SU-DHL-6 (cell line): Measurements from ENCODE around the gene MUC5B.

Experiments
- CTCF ChIP-seq: fragments of 200-600 bp; sonication (generic); IDR thresholded peaks from one replicate; pipeline ENCODE4 v1.5.1; 2017; ENCODE audit warnings: antibody characterized with exemption, mild to moderate bottlenecking, low read length, moderate library complexity; ENCODE audit not compliant: insufficient read depth, poor library complexity, severe bottlenecking
- EZH2phosphoT487 ChIP-seq: fragments of 200-600 bp; sonication (generic), shearing (Covaris generic); conservative IDR thresholded peaks from 2 replicates; pipeline ENCODE4 v1.6.1; 2018; ENCODE audit warnings: mild to moderate bottlenecking, antibody characterized with exemption, low read length, moderate library complexity, mixed read lengths

- TF ChIP-seq CTCF (no peak), EZH2phosphoT487 (no peak)
Measured at GRCh38 chr11:1255151-1255550, 32.3 kb downstream of the MUC5B start.
